Measurements from ENCODE around the gene BCL2L12.
"Not testable (repeated sequence)": the region's sequence is repeated elsewhere in the genome, so short reads cannot be mapped to it uniquely, and the experiment has no call there.

GRCh38 chr19:49633273-49633672 lies 32.5 kb upstream of the BCL2L12 start:
- not testable (repeated sequence) for TF ChIP-seq CTCF, POLR2AphosphoS5, POLR2A (IDR thresholded peaks at IDR 0.05)

All from upper lobe of left lung (tissue), 4 donors.